ENCODE measurements around the gene HDAC9. TPM values are rescaled to one million over a fixed set of nuclear protein-coding genes. Genes with fewer than 3 reads are reported as not detected.

HDAC9 gene
- total RNA-seq, 1 experiment from 2014 or later, result 159 TPM

DNA sequence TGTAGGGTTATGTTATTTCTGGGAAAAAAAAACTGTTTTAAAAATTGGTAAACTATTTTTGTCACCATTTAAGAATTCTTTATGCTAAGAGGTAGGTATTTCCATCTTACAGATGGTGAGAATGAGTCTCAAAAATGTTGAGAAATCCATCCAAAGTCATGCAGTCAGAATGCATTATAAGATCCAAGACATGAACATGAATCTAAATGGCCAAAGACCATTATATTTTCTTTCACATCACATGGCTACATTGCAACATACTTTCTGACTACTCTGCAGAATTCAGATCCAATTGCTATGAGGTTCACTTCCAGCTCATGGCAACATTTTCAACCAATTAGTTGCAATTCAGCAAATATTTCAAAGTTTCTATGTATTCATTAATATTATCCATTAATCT lies 440.7 kb downstream of the HDAC9 start:
- no peak overlapping the region for H3K4me3 Mint-ChIP-seq (ENCODE audit: low read depth, unreplicated experiment)

DNA sequence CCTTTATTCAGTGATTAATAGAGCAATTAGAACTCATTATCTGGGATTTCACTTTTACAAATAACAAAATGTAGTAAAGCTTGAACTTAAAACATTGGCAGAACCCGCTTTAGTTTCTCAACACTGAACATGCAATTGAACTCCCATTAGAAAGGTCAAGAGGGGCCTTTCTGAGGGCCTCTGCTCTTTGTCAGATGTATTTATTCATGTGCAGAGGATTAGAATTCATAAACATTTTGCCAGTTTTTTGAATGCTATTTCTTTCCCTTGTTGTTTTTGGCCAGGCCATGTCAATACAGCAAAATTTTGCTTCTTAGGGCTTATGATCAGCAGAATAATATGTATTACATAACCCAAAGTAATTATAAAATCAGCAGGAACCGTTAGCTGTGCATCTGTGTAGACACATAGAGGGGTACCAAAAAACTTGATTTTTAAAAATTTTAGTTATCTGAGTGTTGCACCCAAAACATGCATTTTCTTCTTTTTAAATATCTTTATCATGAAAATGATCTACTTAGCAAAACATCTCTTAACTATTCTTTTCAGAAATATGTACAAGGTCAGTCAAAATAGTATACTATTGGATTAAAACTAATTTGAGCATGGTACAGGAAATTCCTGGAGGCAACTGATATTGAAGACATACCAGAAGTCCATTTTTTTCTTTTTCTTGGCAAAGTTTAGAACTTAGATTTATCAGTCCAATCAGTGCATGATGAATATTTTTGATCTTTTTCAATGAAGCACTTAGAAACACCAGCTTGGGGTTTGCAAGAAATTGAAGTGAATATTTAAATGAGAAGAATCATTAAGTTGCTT lies 444.4 kb downstream of the HDAC9 start:
- Mint-ChIP-seq H3K36me3 (ENCODE audit: insufficient read depth, unreplicated experiment) (no peaks in the 10 kb centered on the region), H3K4me3 (ENCODE audit: low read depth, unreplicated experiment) (no peak overlapping the region), H3K4me1 (ENCODE audit: low read depth, unreplicated experiment) (no peaks in the 10 kb centered on the region), H3K27ac (ENCODE audit: unreplicated experiment) (no peak overlapping the region), H3K9me3 (ENCODE audit: low read depth, unreplicated experiment) (no peaks in the 10 kb centered on the region), H3K27me3 (ENCODE audit: unreplicated experiment) (no peaks in the 10 kb centered on the region)
- no TSS peak for BruUV-seq (replicated peaks)
- intact Hi-C loops (cut with micrococcal nuclease; ENCODE audit: unreplicated experiment), result no loop called here
- TF ChIP-seq, protein P1, sequence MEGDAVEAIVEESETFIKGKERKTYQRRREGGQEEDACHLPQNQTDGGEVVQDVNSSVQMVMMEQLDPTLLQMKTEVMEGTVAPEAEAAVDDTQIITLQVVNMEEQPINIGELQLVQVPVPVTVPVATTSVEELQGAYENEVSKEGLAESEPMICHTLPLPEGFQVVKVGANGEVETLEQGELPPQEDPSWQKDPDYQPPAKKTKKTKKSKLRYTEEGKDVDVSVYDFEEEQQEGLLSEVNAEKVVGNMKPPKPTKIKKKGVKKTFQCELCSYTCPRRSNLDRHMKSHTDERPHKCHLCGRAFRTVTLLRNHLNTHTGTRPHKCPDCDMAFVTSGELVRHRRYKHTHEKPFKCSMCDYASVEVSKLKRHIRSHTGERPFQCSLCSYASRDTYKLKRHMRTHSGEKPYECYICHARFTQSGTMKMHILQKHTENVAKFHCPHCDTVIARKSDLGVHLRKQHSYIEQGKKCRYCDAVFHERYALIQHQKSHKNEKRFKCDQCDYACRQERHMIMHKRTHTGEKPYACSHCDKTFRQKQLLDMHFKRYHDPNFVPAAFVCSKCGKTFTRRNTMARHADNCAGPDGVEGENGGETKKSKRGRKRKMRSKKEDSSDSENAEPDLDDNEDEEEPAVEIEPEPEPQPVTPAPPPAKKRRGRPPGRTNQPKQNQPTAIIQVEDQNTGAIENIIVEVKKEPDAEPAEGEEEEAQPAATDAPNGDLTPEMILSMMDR (IDR thresholded peaks at IDR 0.05; ENCODE audit: unreplicated experiment), result no peak
- CTCF ChIA-PET, result no interaction called here
- no peak for DNase-seq

More for the DNA sequence above, 440.7 kb downstream of the HDAC9 start:
- CTCF ChIA-PET, result no interaction called here
- Mint-ChIP-seq H3K36me3 (ENCODE audit: insufficient read depth, unreplicated experiment) (no peaks in the 10 kb centered on the region), H3K4me1 (ENCODE audit: low read depth, unreplicated experiment) (no peaks in the 10 kb centered on the region), H3K9me3 (ENCODE audit: low read depth, unreplicated experiment) (no peaks in the 10 kb centered on the region), H3K27me3 (ENCODE audit: unreplicated experiment) (no peaks in the 10 kb centered on the region), H3K27ac (ENCODE audit: unreplicated experiment) (no peak overlapping the region)
- intact Hi-C loops (cut with micrococcal nuclease; ENCODE audit: unreplicated experiment), result no loop called here
- TF ChIP-seq, protein P1 (IDR thresholded peaks at IDR 0.05; ENCODE audit: unreplicated experiment), result no peak
- DNase-seq, result no peak
- no TSS peak for BruUV-seq (replicated peaks)

DNA sequence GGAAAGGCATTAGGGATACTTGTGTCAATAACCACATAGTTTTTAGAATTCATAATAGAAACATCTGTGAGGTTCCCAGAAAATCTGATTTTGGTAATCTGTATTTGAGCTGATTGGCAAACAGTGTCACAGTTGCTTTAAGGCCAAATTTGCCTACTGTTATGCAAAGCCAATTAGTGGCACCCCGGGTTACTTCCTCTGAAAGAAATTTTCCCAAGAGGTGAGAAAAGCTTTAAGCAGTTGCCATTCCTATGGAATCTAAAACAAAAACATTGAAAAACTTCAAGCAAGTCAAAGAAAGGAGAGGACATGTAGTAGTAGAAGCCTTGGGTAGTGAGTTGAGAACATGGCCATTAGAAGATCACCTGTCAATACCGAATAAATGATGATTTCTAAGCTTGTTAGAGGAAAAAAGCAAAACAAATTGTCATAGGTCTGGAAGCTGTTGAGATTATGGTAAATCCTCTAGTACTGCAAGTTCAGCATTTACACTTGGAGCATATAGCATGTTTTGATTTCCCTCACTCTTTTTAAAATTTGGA lies 445.1 kb downstream of the HDAC9 start:
- no peak for DNase-seq
- TF ChIP-seq, protein P1 (IDR thresholded peaks at IDR 0.05; ENCODE audit: unreplicated experiment), result no peak
- no peaks in the 10 kb centered on the region for H3K36me3 Mint-ChIP-seq (ENCODE audit: insufficient read depth, unreplicated experiment)
- no peak overlapping the region for H3K27ac Mint-ChIP-seq (ENCODE audit: unreplicated experiment)
- CTCF ChIA-PET, result no interaction called here
- BruUV-seq (replicated peaks), result no TSS peak
- intact Hi-C loops (cut with micrococcal nuclease; ENCODE audit: unreplicated experiment), result no loop called here
- no peaks in the 10 kb centered on the region for H3K4me1 Mint-ChIP-seq (ENCODE audit: low read depth, unreplicated experiment)
- no peaks in the 10 kb centered on the region for H3K27me3 Mint-ChIP-seq (ENCODE audit: unreplicated experiment)
- no peaks in the 10 kb centered on the region for H3K9me3 Mint-ChIP-seq (ENCODE audit: low read depth, unreplicated experiment)
- H3K4me3 Mint-ChIP-seq (ENCODE audit: low read depth, unreplicated experiment), result no peak overlapping the region

DNA sequence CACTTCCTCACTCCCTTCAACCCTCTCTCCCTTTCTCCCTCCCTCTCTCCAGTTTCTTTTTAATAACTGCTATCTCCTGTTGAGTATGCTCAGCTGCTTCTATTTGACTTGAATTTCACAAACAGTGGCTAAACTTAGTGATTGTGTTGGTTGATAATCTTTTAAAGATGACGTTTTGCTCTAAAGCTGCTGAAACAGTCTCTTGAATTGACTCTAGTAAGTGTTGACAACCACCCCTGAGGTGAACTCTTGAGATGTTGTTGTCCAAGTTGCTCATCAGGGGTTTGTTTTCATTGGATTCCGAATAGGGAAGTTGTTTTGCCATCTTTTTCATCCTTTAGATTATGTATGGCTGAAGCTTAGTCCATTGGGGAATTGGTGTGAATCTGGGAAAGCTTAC lies 445.7 kb downstream of the HDAC9 start:
- H3K4me1 Mint-ChIP-seq (ENCODE audit: low read depth, unreplicated experiment), result no peaks in the 10 kb centered on the region
- intact Hi-C loops (cut with micrococcal nuclease; ENCODE audit: unreplicated experiment), result no loop called here
- no TSS peak for BruUV-seq (replicated peaks)
- DNase-seq, result no peak
- TF ChIP-seq, protein P1 (IDR thresholded peaks at IDR 0.05; ENCODE audit: unreplicated experiment), result no peak
- CTCF ChIA-PET, result no interaction called here
- H3K4me3 Mint-ChIP-seq (ENCODE audit: low read depth, unreplicated experiment), result no peak overlapping the region
- H3K27ac Mint-ChIP-seq (ENCODE audit: unreplicated experiment), result no peak overlapping the region
- H3K36me3 Mint-ChIP-seq (ENCODE audit: insufficient read depth, unreplicated experiment), result no peaks in the 10 kb centered on the region
- H3K9me3 Mint-ChIP-seq (ENCODE audit: low read depth, unreplicated experiment), result no peaks in the 10 kb centered on the region
- no peaks in the 10 kb centered on the region for H3K27me3 Mint-ChIP-seq (ENCODE audit: unreplicated experiment)

All from Calu3 (cell line).